Measurements from ENCODE around the gene FRMD4A. TPM values are rescaled to one million over a fixed set of nuclear protein-coding genes. Genes with fewer than 3 reads are reported as not detected.
A peak's percentile ranks its signal among the peaks of the same experiment; 100 is the strongest.

Gene FRMD4A
- total RNA-seq, 2 experiments from 2014 or later, result 0.30 to 0.35 TPM

- ChIA-PET POLR2A (no interaction called here), CTCF (no interaction called here)
- H3K9me3 Mint-ChIP-seq, result no peaks in the 10 kb centered on the region
- H3K4me3 Mint-ChIP-seq, result no peak overlapping the region
- no peak for DNase-seq
- no peaks in the 10 kb centered on the region for H3K27me3 Mint-ChIP-seq
- no peak overlapping the region for H3K27ac Mint-ChIP-seq
- no peaks in the 10 kb centered on the region for H3K36me3 Mint-ChIP-seq (ENCODE audit: low read depth)
- H3K4me1 Mint-ChIP-seq, result peaks cover 18% of the 10 kb centered on the region
Measured at GRCh38 chr10:13809427-13809826, 521.3 kb downstream of the FRMD4A start.

- ChIA-PET CTCF (no interaction called here), POLR2A (interaction anchor here (0.6 kb wide), 1 partner anchor 222 kb away, joined by 3 read pairs; the partner anchor contains the start of gene PRPF18)
- Mint-ChIP-seq H3K4me3 (no peak overlapping the region), H3K27me3 (peaks cover 2% of the 10 kb centered on the region), H3K4me1 (peaks cover 18% of the 10 kb centered on the region), H3K27ac (no peak overlapping the region), H3K36me3 (ENCODE audit: low read depth) (no peaks in the 10 kb centered on the region), H3K9me3 (no peaks in the 10 kb centered on the region)
- no peak for DNase-seq
Measured at GRCh38 chr10:13808556-13809391, 522.0 kb downstream of the FRMD4A start.

GRCh38 chr10:13806419-13806818 is 524.3 kb downstream of the FRMD4A start:
- Mint-ChIP-seq H3K27me3 (peaks cover 7% of the 10 kb centered on the region), H3K4me1 (peaks cover 15% of the 10 kb centered on the region), H3K36me3 (ENCODE audit: low read depth) (no peaks in the 10 kb centered on the region), H3K4me3 (no peak overlapping the region), H3K27ac (no peak overlapping the region), H3K9me3 (no peaks in the 10 kb centered on the region)
- POLR2A ChIA-PET, result interaction anchor here (1.2 kb wide), 1 partner anchor 378 kb away, joined by 3 read pairs; no protein-coding TSS in a partner anchor
- CTCF ChIA-PET, result interaction anchor here (0.8 kb wide), 1 partner anchor 10 kb away, joined by 3 read pairs; no protein-coding TSS in a partner anchor
- DNase-seq, result no peak

GRCh38 chr10:13803566-13804554 is 526.9 kb downstream of the FRMD4A start:
- no peak overlapping the region for H3K27ac Mint-ChIP-seq
- H3K4me3 Mint-ChIP-seq, result no peak overlapping the region

GRCh38 chr10:13801907-13802288 is 528.8 kb downstream of the FRMD4A start:
- ChIA-PET CTCF (interaction anchor here (0.6 kb wide), 1 partner anchor 430 kb away, joined by 4 read pairs; no protein-coding TSS in a partner anchor), POLR2A (interaction anchor here (1.2 kb wide), 1 partner anchor 383 kb away, joined by 4 read pairs; no protein-coding TSS in a partner anchor)
- no peak overlapping the region for H3K4me3 Mint-ChIP-seq
- H3K27ac Mint-ChIP-seq, result no peak overlapping the region
- DNase-seq, result no peak
- no peaks in the 10 kb centered on the region for H3K9me3 Mint-ChIP-seq
- no peaks in the 10 kb centered on the region for H3K36me3 Mint-ChIP-seq (ENCODE audit: low read depth)
- H3K4me1 Mint-ChIP-seq, result peaks cover 6% of the 10 kb centered on the region
- H3K27me3 Mint-ChIP-seq, result peaks cover 7% of the 10 kb centered on the region

More at GRCh38 chr10:13803566-13804554, 526.9 kb downstream of the FRMD4A start:
- Mint-ChIP-seq H3K9me3 (no peaks in the 10 kb centered on the region), H3K27me3 (peaks cover 7% of the 10 kb centered on the region), H3K36me3 (ENCODE audit: low read depth) (no peaks in the 10 kb centered on the region), H3K4me1 (peaks cover 5% of the 10 kb centered on the region)
- DNase-seq, result no peak
- POLR2A ChIA-PET, result interaction anchor here (0.8 kb wide), 1 partner anchor 382 kb away, joined by 3 read pairs; no protein-coding TSS in a partner anchor
- CTCF ChIA-PET, result interaction anchor here (1.4 kb wide), 1 partner anchor 20 kb away, joined by 5 read pairs; no protein-coding TSS in a partner anchor

GRCh38 chr10:13801156-13801906 is 529.4 kb downstream of the FRMD4A start:
- Mint-ChIP-seq H3K9me3 (no peaks in the 10 kb centered on the region), H3K4me1 (peaks cover 8% of the 10 kb centered on the region), H3K4me3 (no peak overlapping the region), H3K27me3 (peaks cover 7% of the 10 kb centered on the region), H3K27ac (no peak overlapping the region), H3K36me3 (ENCODE audit: low read depth) (no peaks in the 10 kb centered on the region)
- POLR2A ChIA-PET, result interaction anchor here (1.2 kb wide), 1 partner anchor 11 kb away, joined by 3 read pairs; no protein-coding TSS in a partner anchor
- no peak for DNase-seq
- CTCF ChIA-PET, result no interaction called here

GRCh38 chr10:13797164-13797563 is 533.6 kb downstream of the FRMD4A start:
- H3K27me3 Mint-ChIP-seq, result no peaks in the 10 kb centered on the region
- DNase-seq, result no peak
- H3K36me3 Mint-ChIP-seq (ENCODE audit: low read depth), result no peaks in the 10 kb centered on the region
- H3K4me3 Mint-ChIP-seq, result no peak overlapping the region
- CTCF ChIA-PET, result no interaction called here
- no peaks in the 10 kb centered on the region for H3K9me3 Mint-ChIP-seq
- no peak overlapping the region for H3K27ac Mint-ChIP-seq
- POLR2A ChIA-PET, result no interaction called here
- peaks cover 27% of the 10 kb centered on the region for H3K4me1 Mint-ChIP-seq

- Mint-ChIP-seq H3K9me3 (no peaks in the 10 kb centered on the region), H3K27ac (peak overlapping the region; percentile 40), H3K27me3 (no peaks in the 10 kb centered on the region), H3K4me3 (no peak overlapping the region), H3K4me1 (peaks cover 27% of the 10 kb centered on the region), H3K36me3 (ENCODE audit: low read depth) (no peaks in the 10 kb centered on the region)
- DNase-seq, result peak; percentile 28
- CTCF ChIA-PET, result interaction anchor here (1.0 to 2.1 kb wide), 4 partner anchors 9 to 19 kb away, joined by 3 to 12 read pairs (median 3); no protein-coding TSS in a partner anchor
- POLR2A ChIA-PET, result interaction anchor here (1.3 to 2.2 kb wide), 2 partner anchors 9 to 389 kb away, joined by 9 to 10 read pairs; no protein-coding TSS in a partner anchor
Measured at GRCh38 chr10:13795653-13796555, 534.8 kb downstream of the FRMD4A start.

GRCh38 chr10:13794992-13795612 is 535.6 kb downstream of the FRMD4A start:
- no peaks in the 10 kb centered on the region for H3K36me3 Mint-ChIP-seq (ENCODE audit: low read depth)
- H3K4me1 Mint-ChIP-seq, result peaks cover 27% of the 10 kb centered on the region
- H3K27me3 Mint-ChIP-seq, result no peaks in the 10 kb centered on the region
- CTCF ChIA-PET, result interaction anchor here (1.0 to 2.1 kb wide), 3 partner anchors 8 to 18 kb away, joined by 3 to 12 read pairs (median 3); no protein-coding TSS in a partner anchor
- no peak overlapping the region for H3K4me3 Mint-ChIP-seq
- no peak for DNase-seq
- H3K9me3 Mint-ChIP-seq, result no peaks in the 10 kb centered on the region
- POLR2A ChIA-PET, result interaction anchor here (2.2 kb wide), 1 partner anchor 8 kb away, joined by 10 read pairs; no protein-coding TSS in a partner anchor
- H3K27ac Mint-ChIP-seq, result peak overlapping the region; percentile 40

GRCh38 chr10:13792006-13792405 is 538.7 kb downstream of the FRMD4A start:
- Mint-ChIP-seq H3K27ac (no peak overlapping the region), H3K27me3 (no peaks in the 10 kb centered on the region), H3K4me3 (no peak overlapping the region), H3K9me3 (no peaks in the 10 kb centered on the region), H3K36me3 (ENCODE audit: low read depth) (no peaks in the 10 kb centered on the region), H3K4me1 (peaks cover 44% of the 10 kb centered on the region)
- CTCF ChIA-PET, result no interaction called here
- no peak for DNase-seq
- POLR2A ChIA-PET, result no interaction called here

- Mint-ChIP-seq H3K27me3 (no peaks in the 10 kb centered on the region), H3K4me3 (no peak overlapping the region), H3K27ac (no peak overlapping the region), H3K36me3 (ENCODE audit: low read depth) (no peaks in the 10 kb centered on the region), H3K4me1 (peaks cover 49% of the 10 kb centered on the region), H3K9me3 (no peaks in the 10 kb centered on the region)
- DNase-seq, result no peak
- CTCF ChIA-PET, result no interaction called here
- POLR2A ChIA-PET, result interaction anchor here (0.8 kb wide), 1 partner anchor 394 kb away, joined by 6 read pairs; no protein-coding TSS in a partner anchor
Measured at GRCh38 chr10:13791483-13791882, 539.2 kb downstream of the FRMD4A start.

Measured in activated CD4-positive, alpha-beta memory T cell treated with anti-CD3 and anti-CD28 coated beads, Interleukin-2, amount 10 ng/mL, durations not matched to agents 7 days and 5 days (primary cell).